Prostate gland (tissue), 2 donors: ENCODE data around the gene EMID1.

Source experiments
- CTCF ChIP-seq, 4 experiments: fragments of 200-600 bp in 2 of 4; fragments of 450-650 bp in 2 of 4; sonication (generic) in 2 of 4; IDR thresholded peaks; 1 replicate in 3 of 4; 2 replicates in 1 of 4; pipeline ENCODE4 v1.5.1; 2016 to 2019; ENCODE audit warnings: antibody characterized with exemption in 4 of 4, mild to moderate bottlenecking in 2 of 4, moderate library complexity in 2 of 4
- POLR2A ChIP-seq: fragments of 450-650 bp; IDR thresholded peaks from one replicate; pipeline ENCODE4 v1.6.1; 2016; ENCODE audit warnings: antibody characterized with exemption, mild to moderate bottlenecking
- POLR2AphosphoS5 ChIP-seq: sonication (generic); formaldehyde crosslinking; IDR thresholded peaks from one replicate; pipeline ENCODE4 v1.6.1; 2017; ENCODE audit warnings: antibody characterized with exemption

GRCh38 chr22:29224121-29224858, 18.6 kb downstream of the EMID1 start:
- TF ChIP-seq CTCF (IDR thresholded peaks at IDR 0.05) (no peak), POLR2AphosphoS5 (no peak), POLR2A (no peak)
